Activated CD8-positive, alpha-beta memory T cell treated with anti-CD3 and anti-CD28 coated beads, Interleukin-2, amount 50 U/mL, for 24 hours (primary cell): ENCODE measurements around the gene MRPL42.
"Not testable (repeated sequence)": the region's sequence is repeated elsewhere in the genome, so short reads cannot be mapped to it uniquely, and the experiment has no call there.

Source experiments
- DNase-seq: peaks from one replicate; pipeline ENCODE4 v3.0.0-alpha.2; 2020; ENCODE audit errors: extremely low read depth

MRPL42 gene

DNA sequence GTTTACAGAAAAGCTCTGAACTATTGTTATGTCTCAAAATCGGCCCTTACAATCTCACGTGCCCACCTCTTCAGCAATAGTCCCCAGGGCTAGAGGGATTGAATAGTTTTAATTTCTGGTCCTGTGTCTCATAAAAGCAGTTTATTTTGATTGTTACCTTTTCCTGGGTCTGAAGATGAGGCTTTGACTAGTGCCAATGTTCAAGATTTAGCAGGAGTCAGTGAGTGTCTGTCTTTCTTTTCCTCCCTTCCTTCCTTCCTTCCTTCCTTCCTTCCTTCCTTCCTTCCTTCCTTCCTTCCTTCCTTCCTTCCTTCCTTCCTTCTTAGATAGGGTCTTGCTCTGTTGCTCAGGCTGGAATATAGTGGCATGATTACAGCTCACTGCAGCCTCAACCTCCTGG, 80.5 kb downstream of the MRPL42 start:
- no peak for DNase-seq

DNA sequence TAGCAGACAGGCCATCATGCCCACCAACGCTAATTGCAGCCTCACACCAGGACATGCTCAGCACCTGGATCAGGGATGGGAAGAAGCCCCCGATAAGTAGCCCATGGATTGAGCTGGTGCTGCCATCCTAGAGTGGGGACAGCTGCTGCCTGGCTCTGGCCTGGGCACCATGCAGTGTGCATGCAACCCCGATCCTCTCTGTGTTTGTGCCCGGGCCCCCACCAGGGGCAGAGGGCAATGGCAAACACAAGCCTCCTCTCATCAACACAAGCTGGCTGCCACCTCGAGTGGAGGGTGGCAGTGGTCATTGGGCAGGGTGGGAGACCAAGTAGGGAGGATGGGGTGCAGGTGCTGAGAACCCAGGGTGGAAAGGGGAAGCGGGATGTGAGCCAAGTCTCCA, 81.9 kb downstream of the MRPL42 start:
- no peak for DNase-seq

DNA sequence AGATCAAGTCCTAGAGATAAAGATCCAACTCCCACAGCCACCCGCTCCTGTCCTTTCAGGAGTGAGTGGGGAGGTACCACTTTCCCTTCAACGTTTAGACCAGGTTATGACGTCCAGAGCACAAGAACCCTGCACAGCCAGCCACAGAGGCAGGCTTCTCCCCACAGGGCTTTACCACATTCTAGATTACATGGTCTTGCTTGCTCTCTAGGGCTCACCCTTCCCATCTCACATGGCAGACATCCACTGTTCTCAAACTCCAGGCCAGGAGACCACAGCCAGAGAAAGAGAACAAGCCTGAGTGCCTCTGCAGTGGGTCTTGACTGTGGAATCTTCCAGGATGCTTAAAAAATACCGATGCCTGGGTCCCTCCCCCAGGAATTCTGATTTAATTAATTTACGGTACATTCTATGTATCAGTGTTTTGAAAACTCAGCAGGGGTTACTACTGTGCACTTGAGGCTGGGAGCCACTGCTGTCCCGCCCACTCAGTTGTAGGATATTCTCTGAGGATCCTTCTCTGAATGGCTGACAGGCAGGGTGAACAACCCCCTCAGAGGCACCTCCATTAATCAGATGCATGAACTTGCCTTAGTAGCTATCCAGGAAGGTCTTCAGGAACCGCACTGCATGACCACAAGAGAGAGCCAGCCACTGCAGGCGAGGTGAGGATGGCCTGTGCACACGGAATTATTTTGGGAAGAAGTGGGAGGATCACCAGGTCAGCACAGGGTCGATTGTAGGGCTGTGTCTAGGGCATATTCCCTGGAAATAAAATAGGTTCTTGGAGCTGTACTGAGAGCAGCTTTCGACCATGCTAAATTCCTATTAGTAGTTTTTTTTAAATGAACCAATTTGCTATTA, 83.7 kb downstream of the MRPL42 start:
- no peak for DNase-seq

DNA sequence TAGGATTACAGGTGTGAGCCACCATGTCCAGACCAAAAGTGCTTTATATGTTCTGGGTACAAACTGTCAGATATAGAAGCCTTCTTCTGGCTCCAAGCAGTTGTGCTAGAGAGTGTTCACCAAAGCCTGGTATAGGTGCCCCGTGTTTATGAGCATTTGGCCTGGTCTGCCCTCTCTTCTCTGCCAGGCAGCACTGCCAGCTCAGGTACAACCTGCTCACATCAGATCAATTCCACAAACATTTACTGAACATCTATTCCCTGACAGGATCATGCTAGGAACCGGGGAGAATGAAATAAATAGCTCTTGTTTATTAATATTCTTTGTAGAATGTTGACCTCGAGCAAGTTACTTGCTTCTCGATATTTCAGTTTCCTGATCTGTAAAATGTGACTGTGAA, 85.1 kb downstream of the MRPL42 start:
- DNase-seq: no peak

DNA sequence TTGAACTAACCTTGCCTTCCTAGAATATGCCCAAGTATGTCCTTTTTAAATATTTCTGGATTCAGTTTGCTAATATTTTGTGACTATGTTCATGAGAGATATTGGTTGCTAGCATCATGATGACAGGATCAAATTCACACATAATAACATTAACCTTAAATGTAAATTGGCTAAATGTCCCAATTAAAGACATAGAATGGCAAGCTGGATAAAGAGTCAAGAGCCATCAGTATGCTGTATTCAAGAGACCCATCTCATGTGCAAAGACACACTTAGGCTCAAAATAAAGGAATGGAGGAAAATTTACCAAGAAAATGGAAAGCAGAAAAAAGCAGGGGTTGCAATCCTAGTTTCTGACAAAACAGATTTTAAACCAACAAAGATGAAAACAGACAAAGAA, 90.6 kb downstream of the MRPL42 start:
- DNase-seq: not testable (repeated sequence)

DNA sequence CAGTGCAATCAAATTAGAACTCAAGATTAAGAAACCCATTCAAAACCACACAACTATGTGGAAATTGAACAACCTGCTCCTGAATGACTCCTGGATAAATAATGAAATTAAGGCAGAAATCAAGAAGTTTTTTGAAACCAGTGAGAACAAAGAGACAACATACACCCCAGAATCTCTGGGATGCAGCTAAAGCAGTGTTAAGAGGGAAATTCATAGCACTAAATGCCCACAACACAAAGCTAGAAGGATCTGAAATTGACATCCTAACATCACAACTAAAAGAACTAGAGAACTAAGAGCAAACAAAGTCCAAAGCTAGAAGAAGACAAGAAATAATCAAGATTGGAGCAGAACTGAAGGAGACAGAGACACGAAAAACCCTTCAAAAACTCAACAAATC, 91.4 kb downstream of the MRPL42 start:
- not testable (repeated sequence) for DNase-seq

DNA sequence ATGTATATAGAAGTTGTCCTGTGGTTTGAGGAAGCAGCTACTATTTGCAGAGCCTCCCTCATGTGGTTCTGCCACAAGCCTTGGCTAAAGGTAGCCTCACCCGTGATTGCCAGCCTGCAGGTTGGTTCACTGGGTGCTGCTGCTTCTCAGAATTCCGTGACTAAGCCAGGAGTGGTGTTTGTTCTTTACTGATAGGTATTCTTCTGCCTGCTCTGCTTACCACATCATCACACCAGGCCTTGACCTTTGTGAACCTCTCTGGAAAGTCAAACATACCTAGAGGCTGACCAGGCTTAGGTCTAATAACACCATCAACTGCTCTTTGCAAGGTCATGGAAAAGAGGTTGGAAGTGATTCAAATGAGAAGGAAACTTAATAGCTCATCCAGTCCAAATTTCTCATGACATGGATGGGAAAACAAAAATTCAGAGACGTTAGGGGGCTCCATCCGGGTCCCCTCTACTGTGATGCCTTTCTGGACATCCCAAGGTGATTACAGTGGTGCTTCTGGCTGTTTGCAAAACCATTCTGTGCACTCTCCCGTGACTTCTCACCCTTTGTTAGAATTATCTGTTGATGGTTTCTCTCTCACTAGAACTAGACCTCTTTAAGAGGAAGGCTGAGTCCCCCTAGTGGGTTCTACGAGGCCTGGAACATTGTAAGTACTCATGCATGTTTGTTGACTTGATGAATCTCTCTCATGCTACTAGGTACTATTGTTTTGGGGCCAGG, 96.7 kb downstream of the MRPL42 start:
- DNase-seq: no peak

DNA sequence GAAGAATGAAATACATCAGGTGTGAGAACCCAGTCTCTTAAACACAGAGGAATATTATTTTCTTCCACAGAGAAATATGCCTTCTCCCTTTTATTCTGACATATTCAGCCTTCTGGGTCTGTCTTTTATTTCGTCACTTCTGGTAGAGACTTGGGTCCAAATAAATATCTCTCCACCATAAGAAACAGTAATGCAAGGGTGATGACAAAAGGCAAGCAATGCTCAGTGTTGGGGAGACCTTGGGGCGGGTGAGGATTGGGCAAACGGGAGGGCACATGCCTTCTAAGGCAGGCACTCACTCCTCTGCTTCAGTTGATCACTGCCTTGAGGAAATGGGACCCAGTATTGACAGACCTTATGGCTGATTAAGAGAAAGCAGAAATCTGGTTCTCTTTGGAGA, 98.4 kb downstream of the MRPL42 start:
- no peak for DNase-seq
